Tibial artery (tissue), 4 donors: ENCODE measurements around the gene A1BG.

Source experiments
- DNase-seq, 2 donors: peaks; one replicate each; pipeline ENCODE4 v3.0.0-alpha.2; 2019
- H3K27ac ChIP-seq, 2 donors: fragments of 200-600 bp; sonication (generic) in 1 of 2; 1 replicate in 1 of 2; 2 replicates in 1 of 2; pipeline ENCODE4 v1.5.1; 2018 to 2019; ENCODE audit warnings: mild to moderate bottlenecking in 1 of 2
- H3K27me3 ChIP-seq, 2 donors: fragments of 200-600 bp; sonication (generic) in 1 of 2; one replicate each; pipeline versions ENCODE4 v1.5.1 to v1.6.0; 2016 to 2019
- H3K36me3 ChIP-seq, 3 donors: fragments of 200-600 bp; sonication (generic) in 2 of 3; one replicate each; pipeline ENCODE4 v1.5.1; 2016 to 2019; ENCODE audit warnings: mild to moderate bottlenecking in 2 of 3
- H3K4me1 ChIP-seq, 4 donors: fragments of 200-600 bp; sonication (generic) in 2 of 4; 1 replicate in 3 of 4; 2 replicates in 1 of 4; pipeline ENCODE4 v1.5.1; 2016 to 2019
- H3K4me3 ChIP-seq, 2 donors: fragments of 200-600 bp; sonication (generic) in 1 of 2; 1 replicate in 1 of 2; 2 replicates in 1 of 2; pipeline ENCODE4 v1.5.1; 2018 to 2019; ENCODE audit warnings: mild to moderate bottlenecking in 2 of 2
- H3K9me3 ChIP-seq, 3 donors: fragments of 200-600 bp; sonication (generic) in 1 of 3; one replicate each; pipeline ENCODE4 v1.5.1; 2016 to 2019
- CTCF ChIP-seq, 2 experiments: fragments of 200-600 bp in 1 of 2; fragments of 450-650 bp in 1 of 2; IDR thresholded peaks; one replicate each; pipeline ENCODE4 v1.5.1; 2017 to 2019; ENCODE audit warnings: antibody characterized with exemption in 2 of 2, mild to moderate bottlenecking in 1 of 2, moderate library complexity in 1 of 2
- intact Hi-C: fragments of 100-400 bp; cut with DNase I; formaldehyde crosslinking; loops from one replicate; pipeline ENCODE4 v1.15.0; 2023; ENCODE audit warnings: low total_unique reads

The A1BG gene

GRCh38 chr19:58395979-58396627 is 42.8 kb upstream of the A1BG start:
- intact Hi-C loops: no loop called here
- no peak for TF ChIP-seq CTCF (IDR thresholded peaks at IDR 0.05)
- Histone ChIP-seq H3K9me3 (no peaks in the 10 kb centered on the region), H3K4me1 (peaks cover 0 to 29% (median 16%) of the 10 kb centered on the region in 4 donors), H3K4me3 (no peak overlapping the region), H3K27me3 (peaks cover 0 to 26% of the 10 kb centered on the region in 2 donors), H3K36me3 (peaks cover 31 to 43% (median 41%) of the 10 kb centered on the region in 3 donors), H3K27ac (no peak overlapping the region)
- DNase-seq: no peak

GRCh38 chr19:58395220-58395978 is 42.1 kb upstream of the A1BG start, which contains the start of gene RNF225:
RNF225 (plus strand) TSS chr19:58395656; CDS start chr19:58396090, 434 bp downstream.
- no peak for TF ChIP-seq CTCF (IDR thresholded peaks at IDR 0.05)
- DNase-seq: no peak
- intact Hi-C loops: no loop called here
- no peak within 1 kb of the TSS for H3K27ac ChIP-seq
- peaks cover 0 to 26% of the 10 kb centered on the region in 2 donors for H3K27me3 ChIP-seq
- peaks cover 0 to 26% (median 10%) of the 10 kb centered on the region in 4 donors for H3K4me1 ChIP-seq
- no peaks in the 10 kb centered on the region for H3K9me3 ChIP-seq
- peaks cover 31 to 50% (median 48%) of the 10 kb centered on the region in 3 donors for H3K36me3 ChIP-seq
- no peak within 1 kb of the TSS for H3K4me3 ChIP-seq

- Histone ChIP-seq H3K27me3 (peaks cover 0 to 26% of the 10 kb centered on the region in 2 donors), H3K9me3 (no peaks in the 10 kb centered on the region), H3K36me3 (peaks cover 35 to 55% (median 49%) of the 10 kb centered on the region in 3 donors), H3K27ac (no peak overlapping the region), H3K4me1 (peaks cover 0 to 25% (median 5%) of the 10 kb centered on the region in 4 donors), H3K4me3 (no peak overlapping the region)
- TF ChIP-seq CTCF (IDR thresholded peaks at IDR 0.05): no peak
- intact Hi-C loops: no loop called here
- DNase-seq: no peak
These were observed 41.5 kb upstream of the A1BG start for GRCh38 chr19:58394821-58395219.

GRCh38 chr19:58393725-58394033 is 40.4 kb upstream of the A1BG start:
- Histone ChIP-seq H3K27ac (no peak overlapping the region), H3K27me3 (peaks cover 0 to 26% of the 10 kb centered on the region in 2 donors), H3K9me3 (no peaks in the 10 kb centered on the region), H3K4me3 (no peak overlapping the region), H3K36me3 (peaks cover 46 to 66% (median 49%) of the 10 kb centered on the region in 3 donors), H3K4me1 (peaks cover 0 to 25% (median 8%) of the 10 kb centered on the region in 4 donors)
- intact Hi-C loops: no loop called here
- no peak for TF ChIP-seq CTCF (IDR thresholded peaks at IDR 0.05)
- no peak for DNase-seq

- peaks cover 0 to 30% (median 10%) of the 10 kb centered on the region in 4 donors for H3K4me1 ChIP-seq
- H3K27ac ChIP-seq: no peak overlapping the region
- intact Hi-C loops: no loop called here
- no peak for DNase-seq
- no peak for TF ChIP-seq CTCF (IDR thresholded peaks at IDR 0.05)
- peaks cover 0 to 26% of the 10 kb centered on the region in 2 donors for H3K27me3 ChIP-seq
- no peak overlapping the region for H3K4me3 ChIP-seq
- H3K9me3 ChIP-seq: no peaks in the 10 kb centered on the region
- peaks cover 48 to 71% (median 49%) of the 10 kb centered on the region in 3 donors for H3K36me3 ChIP-seq
These were observed 39.8 kb upstream of the A1BG start for GRCh38 chr19:58392945-58393724.
